HCT116 (cell line): ENCODE data around the gene RHOBTB1. TPM values are rescaled to one million over a fixed set of nuclear protein-coding genes. Genes with fewer than 3 reads are reported as not detected.

ENCODE experiments used
- ATAC-seq: fragments of 200-7000 bp; cut with Tn5 transposase; 2 replicates; pipeline ENCODE4 v1.9.1; 2020; ENCODE audit warnings: mild to moderate bottlenecking, moderate library complexity
- BruUV-seq: library from RNA; stranded (reverse); fragments of 400-500 nt; replicated peaks from 2 replicates; lab custom pipeline; 2021; lab: Mats Ljungman, UMichigan
- CTCF ChIA-PET: fragments of 300-600 bp; sonication (Branson Sonifier 250); formaldehyde crosslinking; loops from one replicate; lab custom pipeline; 2021; ENCODE audit warnings: antibody characterized with exemption; lab: Charles Lee
- POLR2A ChIA-PET: fragments of 300-600, 350-600 bp; sonication (Branson Sonifier 250); formaldehyde crosslinking; loops from one replicate; lab custom pipeline; 2021; ENCODE audit warnings: antibody characterized with exemption; lab: Charles Lee
- RAD21 ChIA-PET, 2 experiments: fragments of 300-600 bp; sonication (Branson Sonifier 250); formaldehyde crosslinking; loops; one replicate each; lab custom pipeline; 2023; ENCODE audit warnings: low total read pairs in 2 of 2; ENCODE audit not compliant: uncharacterized antibody in 2 of 2, unreplicated experiment in 2 of 2, low non-redundant PET in 1 of 2; lab: Charles Lee
- DNase-seq: peaks from one replicate; pipeline ENCODE4 v3.0.0-alpha.2; 2010; ENCODE audit warnings: low read depth, low spot score
- H2AFZ ChIP-seq: fragments of 200-600 bp; shearing (Covaris generic), sonication (generic); 2 replicates; pipeline ENCODE4 v1.6.1; 2017; ENCODE audit warnings: low read depth, mixed run types, mixed read lengths, antibody characterized with exemption, low read length; ENCODE audit not compliant: poor library complexity, severe bottlenecking
- H3K27ac ChIP-seq: 2 replicates; pipeline ENCODE4 v1.5.1; 2012; ENCODE audit warnings: low read depth, low read length
- H3K27me3 ChIP-seq: fragments of 200-600 bp; sonication (generic); 2 replicates; pipeline ENCODE4 v1.6.1; 2016; ENCODE audit warnings: mixed run types, low read length, mixed read lengths; ENCODE audit not compliant: insufficient read depth
- H3K36me3 ChIP-seq, 2 experiments: fragments of 200-500 bp in 1 of 2; fragments of 200-600 bp in 1 of 2; sonication (Bioruptor generic) in 1 of 2; sonication (generic) in 1 of 2; 2 replicates each; pipeline versions ENCODE4 v1.5.1 to v1.6.1; 2014 to 2016; ENCODE audit warnings: low read length in 2 of 2, inconsistent platforms in 1 of 2, mixed read lengths in 1 of 2, mixed run types in 1 of 2; ENCODE audit not compliant: insufficient read depth in 2 of 2, control insufficient read depth in 1 of 2
- H3K4me1 ChIP-seq, 2 experiments: fragments of 200-600 bp in 1 of 2; sonication (generic) in 1 of 2; 2 replicates each; pipeline versions ENCODE4 v1.5.1 to v1.6.1; 2012 to 2017; ENCODE audit warnings: low read length in 2 of 2, inconsistent platforms in 1 of 2, mild to moderate bottlenecking in 1 of 2, mixed read lengths in 1 of 2, mixed run types in 1 of 2, moderate library complexity in 1 of 2; ENCODE audit not compliant: insufficient read depth in 2 of 2, control insufficient read depth in 1 of 2
- H3K4me2 ChIP-seq: fragments of 200-600 bp; sonication (generic); 2 replicates; pipeline ENCODE4 v1.6.1; 2017; ENCODE audit warnings: mixed run types, low read length, mixed read lengths
- H3K4me3 ChIP-seq, 2 experiments: fragments of 200-600 bp in 1 of 2; sonication (generic) in 1 of 2; replicated peaks in 1 of 2; 2 replicates each; pipeline ENCODE4 v1.5.1; 2011 to 2016; ENCODE audit warnings: low read length in 2 of 2, control low read depth in 1 of 2, low read depth in 1 of 2, mild to moderate bottlenecking in 1 of 2, mixed read lengths in 1 of 2, mixed run types in 1 of 2
- H3K79me2 ChIP-seq: fragments of 200-600 bp; sonication (generic); 2 replicates; pipeline ENCODE4 v1.6.1; 2017; ENCODE audit warnings: mild to moderate bottlenecking, mixed run types, low read length, moderate library complexity, mixed read lengths; ENCODE audit not compliant: insufficient read depth
- H3K9ac ChIP-seq: fragments of 200-600 bp; sonication (generic); 2 replicates; pipeline ENCODE4 v1.6.1; 2016; ENCODE audit warnings: low read length, mixed read lengths
- H3K9me2 ChIP-seq: fragments of 200-600 bp; sonication (generic), shearing (Covaris generic); 2 replicates; pipeline ENCODE4 v1.6.1; 2017; ENCODE audit warnings: mixed run types, mild to moderate bottlenecking, moderate library complexity; ENCODE audit not compliant: insufficient read depth
- H3K9me3 ChIP-seq, 2 experiments: fragments of 200-500 bp in 1 of 2; fragments of 200-600 bp in 1 of 2; sonication (Bioruptor generic) in 1 of 2; sonication (generic) in 1 of 2; 2 replicates each; pipeline ENCODE4 v1.6.1; 2014 to 2017; ENCODE audit warnings: low read length in 2 of 2, mixed read lengths in 2 of 2, inconsistent platforms in 1 of 2, low read depth in 1 of 2, mild to moderate bottlenecking in 1 of 2, mixed run types in 1 of 2, moderate library complexity in 1 of 2; ENCODE audit not compliant: control insufficient read depth in 1 of 2, insufficient read depth in 1 of 2
- H4K20me1 ChIP-seq: fragments of 200-600 bp; sonication (generic), shearing (Covaris generic); 2 replicates; pipeline ENCODE4 v1.6.1; 2017; ENCODE audit warnings: mixed run types, mild to moderate bottlenecking, moderate library complexity; ENCODE audit not compliant: insufficient read depth
- CEBPB ChIP-seq: IDR thresholded peaks from 2 replicates; pipeline ENCODE4 v1.6.1; 2012; ENCODE audit warnings: low read depth
- ELF1 ChIP-seq: IDR thresholded peaks from 2 replicates; pipeline ENCODE4 v1.6.1; 2012; ENCODE audit warnings: low read depth, borderline replicate concordance
- EZH2 ChIP-seq: fragments of 200-600 bp; sonication (generic); IDR thresholded peaks from 2 replicates; pipeline ENCODE4 v1.6.1; 2017; ENCODE audit warnings: antibody characterized with exemption, mixed run types
- EZH2phosphoT487 ChIP-seq: fragments of 200-600 bp; IDR thresholded peaks from 2 replicates; pipeline ENCODE4 v1.6.1; 2018; ENCODE audit warnings: antibody characterized with exemption, borderline replicate concordance
- FOSL1 ChIP-seq: IDR thresholded peaks from 2 replicates; pipeline ENCODE4 v1.6.1; 2012; ENCODE audit warnings: low read depth
- JUND ChIP-seq: IDR thresholded peaks from 2 replicates; pipeline ENCODE4 v1.6.1; 2012
- POLR2A ChIP-seq: IDR thresholded peaks from 2 replicates; pipeline ENCODE4 v1.7.0; 2011; ENCODE audit warnings: borderline replicate concordance; ENCODE audit not compliant: insufficient read depth, insufficient read length; ENCODE audit errors: extremely low read depth
- RAD21 ChIP-seq: IDR thresholded peaks from 2 replicates; pipeline ENCODE4 v1.6.1; 2012; ENCODE audit warnings: low read depth, mild to moderate bottlenecking
- SIN3A ChIP-seq: IDR thresholded peaks from 2 replicates; pipeline ENCODE4 v1.6.1; 2012; ENCODE audit warnings: low read depth
- SP1 ChIP-seq: IDR thresholded peaks from 2 replicates; pipeline ENCODE4 v1.6.1; 2012; ENCODE audit warnings: low read depth
- SRF ChIP-seq: IDR thresholded peaks from 2 replicates; pipeline ENCODE4 v1.6.1; 2012; ENCODE audit warnings: low read depth
- TCF7L2 ChIP-seq: IDR thresholded peaks from 2 replicates; pipeline ENCODE4 v1.7.0; 2011; ENCODE audit warnings: borderline replicate concordance, inconsistent platforms; ENCODE audit not compliant: insufficient read depth, insufficient read length; ENCODE audit errors: extremely low read depth
- YY1 ChIP-seq: IDR thresholded peaks from 2 replicates; pipeline ENCODE4 v1.6.1; 2011; ENCODE audit warnings: low read length, low read depth, moderate library complexity, mild to moderate bottlenecking; ENCODE audit not compliant: insufficient replicate concordance; ENCODE audit errors: extremely low read depth
- ZFX ChIP-seq: fragments of 450-650 bp; IDR thresholded peaks from 2 replicates; pipeline ENCODE4 v1.6.1; 2017
- ZNF274 ChIP-seq: fragments of 200-500 bp; sonication (Bioruptor generic); IDR thresholded peaks from 2 replicates; pipeline ENCODE4 v1.6.1; 2014; ENCODE audit warnings: mild to moderate bottlenecking, low read depth, low read length, inconsistent platforms
- intact Hi-C: fragments of 100-400 bp; cut with micrococcal nuclease; formaldehyde crosslinking; loops from 2 replicates; pipeline ENCODE4 v1.10.0; 2022
- total RNA-seq: library from RNA; stranded (reverse); gene quantifications from one replicate; pipeline ENCODE4 v1.2.1, GENCODE V29; 2021; ENCODE audit not compliant: unreplicated experiment
- TF ChIP-seq, protein P1 (sequence below): IDR thresholded peaks from 2 replicates; pipeline ENCODE4 v1.6.1; 2012
- TF ChIP-seq, protein P2 (sequence below): IDR thresholded peaks from 2 replicates; pipeline ENCODE4 v1.6.1; 2011; ENCODE audit warnings: mild to moderate bottlenecking, low read length, moderate library complexity; ENCODE audit not compliant: insufficient replicate concordance; ENCODE audit errors: extremely low read depth
- TF ChIP-seq, protein P3 (sequence below): IDR thresholded peaks from 2 replicates; pipeline ENCODE4 v1.6.1; 2012
- TF ChIP-seq, protein P4 (sequence below): IDR thresholded peaks from 2 replicates; pipeline ENCODE4 v1.6.1; 2012; ENCODE audit warnings: low read depth

Gene RHOBTB1
- total RNA-seq, 1 experiment from 2014 or later = 1.6 TPM

DNA sequence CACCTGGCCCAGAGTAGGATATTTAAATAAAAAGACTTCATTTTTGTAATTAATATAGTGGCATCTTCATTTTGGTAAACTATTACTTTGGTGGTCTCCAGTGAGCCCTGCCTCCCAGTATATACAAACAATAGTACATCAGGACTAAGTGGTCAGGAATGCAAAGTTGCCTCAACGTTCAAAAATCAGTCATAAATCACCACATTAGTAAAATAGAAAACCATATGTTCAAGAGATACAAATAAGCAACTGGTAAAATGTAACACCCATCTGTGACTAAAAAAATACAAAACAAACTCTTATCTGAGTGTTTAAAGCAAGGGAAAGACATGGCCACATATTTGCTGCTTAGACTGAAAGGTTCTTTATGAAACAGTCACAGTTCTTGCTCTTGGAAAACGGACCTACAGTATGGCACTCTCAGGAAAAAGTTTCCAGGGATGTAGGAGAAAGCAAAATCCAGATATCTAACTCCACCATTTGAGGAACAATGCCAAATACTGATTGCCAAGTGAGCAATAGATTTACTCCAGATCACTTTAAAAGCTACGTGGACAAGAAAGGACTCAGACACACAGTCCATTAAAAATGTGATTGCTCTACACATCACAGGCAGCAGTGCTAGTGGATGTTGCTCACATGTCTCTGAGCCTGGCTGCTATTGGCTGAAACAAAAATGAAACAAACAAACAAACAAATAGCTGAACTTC, 15.1 kb upstream of the RHOBTB1 start:
- Histone ChIP-seq H3K9ac (no peak overlapping the region), H3K4me3 (no peak overlapping the region), H3K27me3 (no peaks in the 10 kb centered on the region), H3K27ac (no peak overlapping the region), H3K9me2 (no peaks in the 10 kb centered on the region), H3K36me3 (no peaks in the 10 kb centered on the region), H2AFZ (no peak overlapping the region), H3K79me2 (no peaks in the 10 kb centered on the region), H3K4me1 (peaks cover 0 to 12% of the 10 kb centered on the region in 2 experiments; a peak in 2 of 4 replicates), H4K20me1 (no peaks in the 10 kb centered on the region), H3K4me2 (no peak overlapping the region), H3K9me3 (no peaks in the 10 kb centered on the region)
- ChIA-PET POLR2A (no interaction called here), RAD21 (no interaction called here), CTCF (no interaction called here)
- no TSS peak for BruUV-seq
- DNase-seq = no peak
- ATAC-seq = no peak
- TF ChIP-seq SP1 = no peak
- no peak for TF ChIP-seq EZH2
- TF ChIP-seq, protein P1, sequence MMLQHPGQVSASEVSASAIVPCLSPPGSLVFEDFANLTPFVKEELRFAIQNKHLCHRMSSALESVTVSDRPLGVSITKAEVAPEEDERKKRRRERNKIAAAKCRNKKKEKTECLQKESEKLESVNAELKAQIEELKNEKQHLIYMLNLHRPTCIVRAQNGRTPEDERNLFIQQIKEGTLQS = no peak
- no peak for TF ChIP-seq JUND
- no peak for TF ChIP-seq CEBPB
- TF ChIP-seq FOSL1 = no peak
- no peak for TF ChIP-seq RAD21
- TF ChIP-seq SIN3A = no peak
- TF ChIP-seq EZH2phosphoT487 = no peak
- no peak for TF ChIP-seq POLR2A
- no peak for TF ChIP-seq ELF1
- TF ChIP-seq ZFX = no peak
- no peak for TF ChIP-seq TCF7L2
- TF ChIP-seq, protein P2, sequence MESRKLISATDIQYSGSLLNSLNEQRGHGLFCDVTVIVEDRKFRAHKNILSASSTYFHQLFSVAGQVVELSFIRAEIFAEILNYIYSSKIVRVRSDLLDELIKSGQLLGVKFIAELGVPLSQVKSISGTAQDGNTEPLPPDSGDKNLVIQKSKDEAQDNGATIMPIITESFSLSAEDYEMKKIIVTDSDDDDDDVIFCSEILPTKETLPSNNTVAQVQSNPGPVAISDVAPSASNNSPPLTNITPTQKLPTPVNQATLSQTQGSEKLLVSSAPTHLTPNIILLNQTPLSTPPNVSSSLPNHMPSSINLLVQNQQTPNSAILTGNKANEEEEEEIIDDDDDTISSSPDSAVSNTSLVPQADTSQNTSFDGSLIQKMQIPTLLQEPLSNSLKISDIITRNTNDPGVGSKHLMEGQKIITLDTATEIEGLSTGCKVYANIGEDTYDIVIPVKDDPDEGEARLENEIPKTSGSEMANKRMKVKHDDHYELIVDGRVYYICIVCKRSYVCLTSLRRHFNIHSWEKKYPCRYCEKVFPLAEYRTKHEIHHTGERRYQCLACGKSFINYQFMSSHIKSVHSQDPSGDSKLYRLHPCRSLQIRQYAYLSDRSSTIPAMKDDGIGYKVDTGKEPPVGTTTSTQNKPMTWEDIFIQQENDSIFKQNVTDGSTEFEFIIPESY = no peak
- TF ChIP-seq, protein P3, sequence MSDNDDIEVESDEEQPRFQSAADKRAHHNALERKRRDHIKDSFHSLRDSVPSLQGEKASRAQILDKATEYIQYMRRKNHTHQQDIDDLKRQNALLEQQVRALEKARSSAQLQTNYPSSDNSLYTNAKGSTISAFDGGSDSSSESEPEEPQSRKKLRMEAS = no peak
- no peak for TF ChIP-seq ZNF274
- TF ChIP-seq, protein P4, sequence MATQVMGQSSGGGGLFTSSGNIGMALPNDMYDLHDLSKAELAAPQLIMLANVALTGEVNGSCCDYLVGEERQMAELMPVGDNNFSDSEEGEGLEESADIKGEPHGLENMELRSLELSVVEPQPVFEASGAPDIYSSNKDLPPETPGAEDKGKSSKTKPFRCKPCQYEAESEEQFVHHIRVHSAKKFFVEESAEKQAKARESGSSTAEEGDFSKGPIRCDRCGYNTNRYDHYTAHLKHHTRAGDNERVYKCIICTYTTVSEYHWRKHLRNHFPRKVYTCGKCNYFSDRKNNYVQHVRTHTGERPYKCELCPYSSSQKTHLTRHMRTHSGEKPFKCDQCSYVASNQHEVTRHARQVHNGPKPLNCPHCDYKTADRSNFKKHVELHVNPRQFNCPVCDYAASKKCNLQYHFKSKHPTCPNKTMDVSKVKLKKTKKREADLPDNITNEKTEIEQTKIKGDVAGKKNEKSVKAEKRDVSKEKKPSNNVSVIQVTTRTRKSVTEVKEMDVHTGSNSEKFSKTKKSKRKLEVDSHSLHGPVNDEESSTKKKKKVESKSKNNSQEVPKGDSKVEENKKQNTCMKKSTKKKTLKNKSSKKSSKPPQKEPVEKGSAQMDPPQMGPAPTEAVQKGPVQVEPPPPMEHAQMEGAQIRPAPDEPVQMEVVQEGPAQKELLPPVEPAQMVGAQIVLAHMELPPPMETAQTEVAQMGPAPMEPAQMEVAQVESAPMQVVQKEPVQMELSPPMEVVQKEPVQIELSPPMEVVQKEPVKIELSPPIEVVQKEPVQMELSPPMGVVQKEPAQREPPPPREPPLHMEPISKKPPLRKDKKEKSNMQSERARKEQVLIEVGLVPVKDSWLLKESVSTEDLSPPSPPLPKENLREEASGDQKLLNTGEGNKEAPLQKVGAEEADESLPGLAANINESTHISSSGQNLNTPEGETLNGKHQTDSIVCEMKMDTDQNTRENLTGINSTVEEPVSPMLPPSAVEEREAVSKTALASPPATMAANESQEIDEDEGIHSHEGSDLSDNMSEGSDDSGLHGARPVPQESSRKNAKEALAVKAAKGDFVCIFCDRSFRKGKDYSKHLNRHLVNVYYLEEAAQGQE = no peak
- TF ChIP-seq YY1 = no peak
- TF ChIP-seq SRF = no peak
- intact Hi-C loops = no loop called here
